ENCODE measurements around the gene PDE8A.

Gene PDE8A

DNA sequence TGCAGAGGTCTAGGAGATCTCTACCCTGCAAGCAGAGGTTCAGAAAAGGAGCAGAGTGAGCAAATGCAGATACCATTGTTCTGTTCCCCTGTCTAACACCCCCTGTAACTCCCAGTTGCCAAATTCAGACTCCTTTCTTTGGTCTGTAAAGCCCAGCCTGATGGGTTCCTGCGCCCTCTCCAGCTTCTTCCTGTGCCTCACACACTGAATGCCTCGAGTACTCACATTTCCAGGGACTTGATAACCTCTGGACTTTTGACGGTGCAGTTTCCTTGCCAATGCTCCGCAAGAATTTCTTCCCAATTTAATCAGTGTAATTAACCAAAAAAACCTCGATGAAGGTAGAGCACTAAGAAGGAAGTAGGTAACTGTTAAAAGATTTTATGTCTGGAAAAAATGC lies 19.3 kb downstream of the PDE8A start:
- Histone ChIP-seq H3K4me1 (ENCODE audit: control insufficient read depth, insufficient read depth, low read length) (no peaks in the 10 kb centered on the region), H3K27me3 (ENCODE audit: control insufficient read depth, insufficient read depth, low read length, poor library complexity, severe bottlenecking) (no peaks in the 10 kb centered on the region)

DNA sequence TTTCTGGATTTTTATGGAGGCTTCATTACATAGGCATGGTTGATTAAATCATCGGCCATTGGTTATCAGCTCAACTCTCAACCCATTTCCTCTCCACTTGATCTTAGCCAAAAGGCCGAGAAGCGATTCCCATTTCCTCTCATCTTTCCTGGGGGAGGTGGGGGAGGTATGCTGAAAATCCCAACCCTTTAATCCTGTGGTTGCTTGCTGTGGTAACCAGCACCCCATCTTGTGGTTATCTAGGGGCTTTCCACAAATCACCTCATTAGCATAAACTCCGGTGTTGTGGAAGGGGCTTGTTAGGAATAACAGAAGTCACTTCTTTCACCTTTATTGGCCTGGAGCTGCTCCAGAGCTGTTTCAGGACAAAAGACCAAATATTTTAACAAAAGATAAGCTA lies 20.9 kb downstream of the PDE8A start:
- no peaks in the 10 kb centered on the region for H3K9me3 ChIP-seq (ENCODE audit: control insufficient read depth, low read length)
- H3K4me3 ChIP-seq (ENCODE audit: insufficient read depth, low read depth, low read length): no peak overlapping the region
- H3K27ac ChIP-seq (ENCODE audit: insufficient read depth, low read depth, low read length, poor library complexity, severe bottlenecking): no peak overlapping the region
- no peaks in the 10 kb centered on the region for H3K36me3 ChIP-seq (ENCODE audit: control insufficient read depth, insufficient read depth, low read length)
- WGBS, 2 experiments: 90 to 100% methylated on average over 3 to 4 of the region's 4 CpGs
- H3K4me1 ChIP-seq (ENCODE audit: control insufficient read depth, insufficient read depth, low read length): no peaks in the 10 kb centered on the region
- H3K27me3 ChIP-seq (ENCODE audit: control insufficient read depth, insufficient read depth, low read length, poor library complexity, severe bottlenecking): no peaks in the 10 kb centered on the region

More for the DNA sequence above, 19.3 kb downstream of the PDE8A start:
- no peaks in the 10 kb centered on the region for H3K36me3 ChIP-seq (ENCODE audit: control insufficient read depth, insufficient read depth, low read length)
- H3K27ac ChIP-seq (ENCODE audit: insufficient read depth, low read depth, low read length, poor library complexity, severe bottlenecking): no peak overlapping the region
- no peaks in the 10 kb centered on the region for H3K9me3 ChIP-seq (ENCODE audit: control insufficient read depth, low read length)
- 97 to 98% methylated on average over 4 to 5 of the region's 5 CpGs for WGBS, 2 experiments
- H3K4me3 ChIP-seq (ENCODE audit: insufficient read depth, low read depth, low read length): no peak overlapping the region

DNA sequence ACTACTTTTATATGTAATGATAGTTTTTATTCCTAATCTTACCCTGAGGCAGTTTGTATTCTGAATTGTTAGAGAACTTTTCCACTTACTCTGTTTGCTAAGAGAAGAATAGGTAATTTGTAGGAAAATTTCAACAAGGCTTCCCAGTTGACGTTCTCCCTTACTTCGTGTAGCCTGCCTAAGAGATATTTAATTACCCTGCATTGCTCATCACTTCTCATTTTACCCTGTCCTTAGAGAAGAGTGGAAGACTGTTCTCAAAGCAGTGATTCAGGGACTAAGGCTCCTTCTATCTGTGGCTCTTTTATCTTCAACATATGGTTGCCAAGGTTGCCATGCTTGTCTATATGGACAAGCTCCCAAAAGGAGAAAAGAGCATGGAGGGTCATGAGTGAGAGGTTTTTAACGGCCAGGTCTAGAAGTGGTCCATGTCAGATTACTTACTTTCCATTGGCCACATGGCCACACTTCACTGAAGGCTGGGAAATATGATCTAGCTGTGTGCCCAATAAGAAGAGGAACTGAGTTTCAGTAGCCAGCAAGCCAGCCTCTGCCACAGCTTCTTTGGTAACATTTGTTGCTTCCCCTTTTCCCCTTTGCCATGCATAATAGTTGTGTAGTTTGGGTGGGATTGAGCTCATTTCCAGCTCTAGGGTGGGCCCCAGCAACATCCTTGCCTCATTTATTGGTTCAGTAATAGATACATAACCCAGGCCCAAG lies 22.1 kb downstream of the PDE8A start:
- H3K27me3 ChIP-seq (ENCODE audit: control insufficient read depth, insufficient read depth, low read length, poor library complexity, severe bottlenecking): no peaks in the 10 kb centered on the region
- no peaks in the 10 kb centered on the region for H3K36me3 ChIP-seq (ENCODE audit: control insufficient read depth, insufficient read depth, low read length)
- no peaks in the 10 kb centered on the region for H3K4me1 ChIP-seq (ENCODE audit: control insufficient read depth, insufficient read depth, low read length)
- no peak overlapping the region for H3K4me3 ChIP-seq (ENCODE audit: insufficient read depth, low read depth, low read length)
- 81 to 94% methylated on average over 3 of the region's 3 CpGs for WGBS, 2 experiments
- no peaks in the 10 kb centered on the region for H3K9me3 ChIP-seq (ENCODE audit: control insufficient read depth, low read length)
- H3K27ac ChIP-seq (ENCODE audit: insufficient read depth, low read depth, low read length, poor library complexity, severe bottlenecking): no peak overlapping the region

DNA sequence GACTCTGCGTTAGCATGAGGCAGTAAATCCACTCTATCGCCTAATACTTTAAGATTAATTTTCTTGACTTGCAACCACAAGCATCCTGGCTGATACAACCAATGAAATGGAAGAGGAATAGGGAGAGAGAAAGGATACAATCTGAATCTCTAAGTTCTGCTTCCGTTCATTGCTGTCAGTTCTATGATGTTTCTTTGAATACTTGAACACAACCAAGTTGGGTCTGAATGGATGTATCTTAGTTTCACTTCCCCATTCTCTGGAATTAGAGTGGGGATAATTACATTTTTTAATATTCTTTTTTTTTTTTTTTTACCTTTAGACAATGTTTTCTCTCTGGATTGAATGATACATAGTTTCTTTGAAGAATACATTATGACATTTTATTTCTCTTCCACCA lies 22.9 kb downstream of the PDE8A start:
- no peak overlapping the region for H3K4me3 ChIP-seq (ENCODE audit: insufficient read depth, low read depth, low read length)
- no peaks in the 10 kb centered on the region for H3K27me3 ChIP-seq (ENCODE audit: control insufficient read depth, insufficient read depth, low read length, poor library complexity, severe bottlenecking)
- no peaks in the 10 kb centered on the region for H3K36me3 ChIP-seq (ENCODE audit: control insufficient read depth, insufficient read depth, low read length)
- H3K9me3 ChIP-seq (ENCODE audit: control insufficient read depth, low read length): no peaks in the 10 kb centered on the region
- no peaks in the 10 kb centered on the region for H3K4me1 ChIP-seq (ENCODE audit: control insufficient read depth, insufficient read depth, low read length)
- WGBS, 2 experiments: 98 to 100% methylated on average over 2 to 3 of the region's 3 CpGs
- no peak overlapping the region for H3K27ac ChIP-seq (ENCODE audit: insufficient read depth, low read depth, low read length, poor library complexity, severe bottlenecking)

DNA sequence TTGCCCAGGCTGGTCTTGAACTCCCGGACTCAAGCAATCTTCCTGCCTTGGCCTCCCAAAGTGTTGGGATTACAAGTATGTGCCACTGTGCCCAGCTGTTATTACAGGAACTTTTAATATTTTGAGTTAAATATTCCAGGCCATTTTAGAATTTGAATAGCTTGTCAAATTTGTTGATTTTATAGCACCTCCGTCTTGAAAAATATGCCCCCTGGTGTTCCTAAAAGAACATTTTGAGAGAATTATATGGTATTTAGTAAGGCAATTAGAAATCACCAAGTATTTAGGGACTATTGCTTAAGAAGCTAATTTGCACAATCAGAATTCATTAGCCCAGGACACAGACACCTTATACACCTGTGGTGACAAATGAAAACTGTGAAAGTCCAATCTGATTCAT lies 23.7 kb downstream of the PDE8A start:
- Histone ChIP-seq H3K4me3 (ENCODE audit: insufficient read depth, low read depth, low read length) (no peak overlapping the region), H3K9me3 (ENCODE audit: control insufficient read depth, low read length) (no peaks in the 10 kb centered on the region)

DNA sequence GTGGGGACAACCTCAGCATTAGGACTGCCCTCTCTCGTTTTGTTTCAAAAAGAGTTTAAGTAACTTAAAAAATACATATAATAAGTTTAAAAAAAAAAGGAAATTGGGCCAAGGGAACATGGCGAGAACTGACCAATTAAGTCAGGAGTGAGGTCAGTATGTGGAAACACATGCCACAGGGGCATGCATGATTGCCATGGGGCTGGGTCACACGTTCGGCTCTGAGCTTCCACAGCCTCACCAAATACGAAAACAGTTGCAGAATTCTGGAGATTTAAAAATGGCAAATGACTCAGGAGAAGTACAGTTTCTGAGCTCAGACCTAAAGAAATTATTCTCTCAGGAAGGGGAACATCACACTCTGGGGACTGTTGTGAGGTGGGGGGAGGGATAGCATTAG lies 24.1 kb downstream of the PDE8A start:
- H3K27me3 ChIP-seq (ENCODE audit: control insufficient read depth, insufficient read depth, low read length, poor library complexity, severe bottlenecking): no peaks in the 10 kb centered on the region
- WGBS, 2 experiments: 92 to 93% methylated on average over 4 of the region's 5 CpGs
- no peaks in the 10 kb centered on the region for H3K4me1 ChIP-seq (ENCODE audit: control insufficient read depth, insufficient read depth, low read length)
- H3K4me3 ChIP-seq (ENCODE audit: insufficient read depth, low read depth, low read length): no peak overlapping the region
- no peaks in the 10 kb centered on the region for H3K36me3 ChIP-seq (ENCODE audit: control insufficient read depth, insufficient read depth, low read length)
- H3K9me3 ChIP-seq (ENCODE audit: control insufficient read depth, low read length): no peaks in the 10 kb centered on the region
- no peak overlapping the region for H3K27ac ChIP-seq (ENCODE audit: insufficient read depth, low read depth, low read length, poor library complexity, severe bottlenecking)

More for the DNA sequence above, 23.7 kb downstream of the PDE8A start:
- Histone ChIP-seq H3K36me3 (ENCODE audit: control insufficient read depth, insufficient read depth, low read length) (no peaks in the 10 kb centered on the region), H3K27ac (ENCODE audit: insufficient read depth, low read depth, low read length, poor library complexity, severe bottlenecking) (no peak overlapping the region), H3K27me3 (ENCODE audit: control insufficient read depth, insufficient read depth, low read length, poor library complexity, severe bottlenecking) (no peaks in the 10 kb centered on the region), H3K4me1 (ENCODE audit: control insufficient read depth, insufficient read depth, low read length) (no peaks in the 10 kb centered on the region)
- 94 to 98% methylated on average over 2 of the region's 2 CpGs for WGBS, 2 experiments

DNA sequence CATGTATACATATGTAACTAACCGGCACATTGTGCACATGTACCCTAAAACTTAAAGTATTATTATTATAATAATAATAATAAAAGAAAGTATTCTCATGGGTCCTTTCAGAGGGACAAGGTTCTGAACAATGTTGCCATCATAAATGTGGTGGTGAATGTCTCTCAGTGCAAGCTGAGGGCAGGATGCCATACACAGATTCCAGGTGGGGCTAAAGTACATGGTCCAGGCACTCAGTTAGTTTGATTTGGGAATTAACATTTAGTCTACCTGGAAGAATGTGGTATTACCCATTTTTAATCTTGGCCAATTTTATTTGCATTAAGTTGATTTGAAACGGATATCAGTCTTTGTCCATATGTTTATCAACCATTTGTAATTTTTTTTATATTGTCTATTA lies 24.5 kb downstream of the PDE8A start:
- WGBS, 2 experiments: 80% methylated on average over 1 of the region's 2 CpGs; no CpG with 5 or more reads in 1 of the 2 experiments
- Histone ChIP-seq H3K27ac (ENCODE audit: insufficient read depth, low read depth, low read length, poor library complexity, severe bottlenecking) (no peak overlapping the region), H3K4me3 (ENCODE audit: insufficient read depth, low read depth, low read length) (no peak overlapping the region), H3K27me3 (ENCODE audit: control insufficient read depth, insufficient read depth, low read length, poor library complexity, severe bottlenecking) (no peaks in the 10 kb centered on the region), H3K4me1 (ENCODE audit: control insufficient read depth, insufficient read depth, low read length) (no peaks in the 10 kb centered on the region), H3K9me3 (ENCODE audit: control insufficient read depth, low read length) (no peaks in the 10 kb centered on the region), H3K36me3 (ENCODE audit: control insufficient read depth, insufficient read depth, low read length) (no peaks in the 10 kb centered on the region)

DNA sequence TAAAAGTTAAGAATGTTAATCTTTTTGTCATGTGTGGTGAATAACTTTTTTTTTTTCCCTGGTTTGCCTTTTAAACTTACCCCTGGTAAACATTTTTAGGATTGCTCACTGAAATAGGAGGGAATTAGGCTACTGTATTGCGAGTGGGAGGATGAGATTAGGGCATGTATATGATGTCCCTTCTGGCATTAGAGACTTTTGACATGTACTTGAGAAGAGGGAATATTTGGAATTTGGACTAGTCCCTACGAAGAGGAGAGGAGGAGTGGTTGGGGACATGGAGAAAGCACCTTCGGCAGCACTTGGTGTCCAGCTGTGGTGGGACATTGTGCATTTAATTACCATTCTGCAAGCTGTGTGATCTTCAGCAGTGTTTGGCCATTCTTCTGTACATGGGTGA lies 25.0 kb downstream of the PDE8A start:
- Histone ChIP-seq H3K27me3 (ENCODE audit: control insufficient read depth, insufficient read depth, low read length, poor library complexity, severe bottlenecking) (no peaks in the 10 kb centered on the region), H3K4me3 (ENCODE audit: insufficient read depth, low read depth, low read length) (no peak overlapping the region), H3K9me3 (ENCODE audit: control insufficient read depth, low read length) (no peaks in the 10 kb centered on the region), H3K36me3 (ENCODE audit: control insufficient read depth, insufficient read depth, low read length) (no peaks in the 10 kb centered on the region), H3K4me1 (ENCODE audit: control insufficient read depth, insufficient read depth, low read length) (no peaks in the 10 kb centered on the region), H3K27ac (ENCODE audit: insufficient read depth, low read depth, low read length, poor library complexity, severe bottlenecking) (no peak overlapping the region)
- WGBS, 2 experiments: 81 to 82% methylated on average over 3 of the region's 3 CpGs

DNA sequence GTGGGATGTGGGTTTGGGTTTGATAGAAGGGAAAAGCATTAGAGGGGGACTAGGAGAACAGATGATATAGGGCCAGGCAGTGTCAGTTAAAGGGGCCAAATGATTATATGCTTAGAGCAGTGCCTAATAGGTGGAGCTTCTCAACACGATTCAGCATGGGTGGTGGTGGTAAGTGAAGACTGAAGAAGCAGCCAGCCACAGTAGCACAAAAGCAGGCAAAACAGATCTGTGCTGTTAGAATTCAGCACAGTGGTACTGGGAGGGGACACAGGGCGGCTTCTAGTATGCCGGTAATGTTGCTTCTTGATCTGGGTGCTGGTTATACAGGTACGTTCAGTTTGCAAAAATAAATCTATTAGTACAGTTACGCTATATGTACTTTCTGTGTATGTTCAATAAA lies 25.5 kb downstream of the PDE8A start:
- H3K4me1 ChIP-seq (ENCODE audit: control insufficient read depth, insufficient read depth, low read length): no peaks in the 10 kb centered on the region
- no peaks in the 10 kb centered on the region for H3K9me3 ChIP-seq (ENCODE audit: control insufficient read depth, low read length)
- H3K4me3 ChIP-seq (ENCODE audit: insufficient read depth, low read depth, low read length): no peak overlapping the region
- 90 to 95% methylated on average over 5 of the region's 5 CpGs for WGBS, 2 experiments
- no peaks in the 10 kb centered on the region for H3K27me3 ChIP-seq (ENCODE audit: control insufficient read depth, insufficient read depth, low read length, poor library complexity, severe bottlenecking)
- no peaks in the 10 kb centered on the region for H3K36me3 ChIP-seq (ENCODE audit: control insufficient read depth, insufficient read depth, low read length)
- no peak overlapping the region for H3K27ac ChIP-seq (ENCODE audit: insufficient read depth, low read depth, low read length, poor library complexity, severe bottlenecking)

DNA sequence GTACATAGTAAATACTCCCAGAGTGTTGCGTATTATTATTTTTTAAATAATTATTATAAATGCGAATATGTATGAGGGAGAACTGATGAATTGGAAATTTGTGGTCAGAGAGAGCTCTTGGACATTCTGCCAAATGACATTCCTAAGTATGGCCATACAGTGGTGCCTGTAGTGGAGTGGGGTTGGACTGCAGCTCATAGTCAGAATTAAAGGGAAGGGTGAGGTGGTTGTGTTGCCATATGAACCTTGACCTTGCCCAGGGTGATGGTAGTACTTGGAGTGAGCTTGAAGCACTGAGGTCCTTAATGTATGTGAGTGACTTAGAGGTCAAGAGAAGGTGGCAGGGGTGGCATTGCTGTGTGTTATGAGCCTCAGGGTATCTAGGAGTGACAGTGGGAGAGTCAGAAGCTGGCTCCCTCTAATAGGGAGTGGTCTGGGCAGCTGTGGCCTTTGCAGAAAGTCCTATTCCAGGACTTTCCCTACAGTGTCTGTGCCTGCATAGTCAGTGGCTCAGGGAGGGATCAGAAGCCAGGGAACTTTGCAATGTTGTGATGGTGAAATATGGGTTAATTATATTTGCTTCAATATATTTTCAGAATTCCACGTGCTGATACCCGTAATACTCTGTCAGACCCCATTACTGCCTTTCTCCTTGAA lies 26.2 kb downstream of the PDE8A start:
- no peaks in the 10 kb centered on the region for H3K9me3 ChIP-seq (ENCODE audit: control insufficient read depth, low read length)
- WGBS, 2 experiments: 92 to 95% methylated on average over 3 to 4 of the region's 4 CpGs
- no peaks in the 10 kb centered on the region for H3K4me1 ChIP-seq (ENCODE audit: control insufficient read depth, insufficient read depth, low read length)
- no peaks in the 10 kb centered on the region for H3K27me3 ChIP-seq (ENCODE audit: control insufficient read depth, insufficient read depth, low read length, poor library complexity, severe bottlenecking)
- H3K27ac ChIP-seq (ENCODE audit: insufficient read depth, low read depth, low read length, poor library complexity, severe bottlenecking): no peak overlapping the region
- no peak overlapping the region for H3K4me3 ChIP-seq (ENCODE audit: insufficient read depth, low read depth, low read length)
- no peaks in the 10 kb centered on the region for H3K36me3 ChIP-seq (ENCODE audit: control insufficient read depth, insufficient read depth, low read length)

Data from ectodermal cell (in vitro differentiated cells).